SK-N-SH (cell line): ENCODE measurements around the gene PAEP. TPM values are rescaled to one million over a fixed set of nuclear protein-coding genes. Genes with fewer than 3 reads are reported as not detected.

Experiments used
- CTCF ChIA-PET: fragments of 300-600, 350-600 bp; formaldehyde crosslinking; extraction: SDS; loops from one replicate; lab custom pipeline; 2021; lab: Yijun Ruan, JAX
- POLR2A ChIA-PET: fragments of 350-600 bp; sonication (Branson Sonifier 250); formaldehyde crosslinking; extraction: SDS; loops from one replicate; lab custom pipeline; 2020; ENCODE audit warnings: antibody characterized with exemption, inconsistent platforms; lab: Yijun Ruan, JAX
- DNase-seq: peaks from one replicate; pipeline ENCODE4 v3.0.0; 2012
- H2AFZ ChIP-seq: fragments of 200-600 bp; sonication (generic); 2 replicates; pipeline ENCODE4 v1.8.1; 2016; ENCODE audit warnings: antibody characterized with exemption, mild to moderate bottlenecking, low read depth
- H3F3A ChIP-seq: fragments of 200-600 bp; sonication (generic); replicated peaks from 2 replicates; pipeline ENCODE3; 2016; ENCODE audit warnings: antibody characterized with exemption, mild to moderate bottlenecking; ENCODE audit not compliant: insufficient read depth
- H3K27ac ChIP-seq, 2 experiments: fragments of 200-500 bp in 1 of 2; fragments of 200-600 bp in 1 of 2; sonication (Bioruptor generic) in 1 of 2; sonication (generic), shearing (Covaris generic) in 1 of 2; 2 replicates each; pipeline versions ENCODE4 v1.5.1 to v1.6.1; 2014 to 2016; ENCODE audit warnings: low read depth in 2 of 2, inconsistent platforms in 1 of 2, low read length in 1 of 2, mild to moderate bottlenecking in 1 of 2, mixed read lengths in 1 of 2
- H3K27me3 ChIP-seq: fragments of 200-600 bp; sonication (generic), shearing (Covaris generic); 2 replicates; pipeline ENCODE4 v1.6.1; 2016; ENCODE audit warnings: mixed run types; ENCODE audit not compliant: insufficient read depth
- H3K36me3 ChIP-seq, 2 experiments: fragments of 200-500 bp in 1 of 2; fragments of 200-600 bp in 1 of 2; sonication (Bioruptor generic) in 1 of 2; sonication (generic) in 1 of 2; replicated peaks in 1 of 2; 2 replicates each; pipeline versions ENCODE3 to v1.5.1; 2014 to 2016; ENCODE audit warnings: low read length in 1 of 2, mild to moderate bottlenecking in 1 of 2; ENCODE audit not compliant: insufficient read depth in 2 of 2, control insufficient read depth in 1 of 2
- H3K4me1 ChIP-seq, 2 experiments: fragments of 200-500 bp in 1 of 2; fragments of 200-600 bp in 1 of 2; sonication (Bioruptor generic) in 1 of 2; sonication (generic), shearing (Covaris generic) in 1 of 2; 2 replicates each; pipeline versions ENCODE4 v1.5.1 to v1.6.1; 2014 to 2016; ENCODE audit warnings: low read depth in 1 of 2, low read length in 1 of 2, mixed run types in 1 of 2; ENCODE audit not compliant: insufficient read depth in 2 of 2, control insufficient read depth in 1 of 2
- H3K4me2 ChIP-seq: fragments of 200-600 bp; sonication (generic), shearing (Covaris generic); 2 replicates; pipeline ENCODE4 v1.6.1; 2017; ENCODE audit warnings: mixed run types
- H3K4me3 ChIP-seq, 2 experiments: fragments of 200-500 bp in 1 of 2; fragments of 200-600 bp in 1 of 2; sonication (Bioruptor generic) in 1 of 2; sonication (generic), shearing (Covaris generic) in 1 of 2; 2 replicates each; pipeline versions ENCODE4 v1.5.1 to v1.8.1; 2014 to 2016; ENCODE audit warnings: low read depth in 2 of 2, inconsistent platforms in 1 of 2, low read length in 1 of 2, mild to moderate bottlenecking in 1 of 2, mixed read lengths in 1 of 2, moderate library complexity in 1 of 2
- H3K79me2 ChIP-seq: fragments of 200-600 bp; sonication (generic); 2 replicates; pipeline ENCODE4 v1.8.1; 2017; ENCODE audit warnings: mild to moderate bottlenecking; ENCODE audit not compliant: insufficient read depth
- H3K9ac ChIP-seq: fragments of 200-600 bp; sonication (generic); 2 replicates; pipeline ENCODE4 v1.6.1; 2017; ENCODE audit warnings: mixed run types
- H3K9me2 ChIP-seq: fragments of 200-600 bp; sonication (generic); 2 replicates; pipeline ENCODE4 v1.6.1; 2017; ENCODE audit warnings: mixed run types
- H3K9me3 ChIP-seq: fragments of 200-600 bp; sonication (generic); 2 replicates; pipeline ENCODE4 v1.6.1; 2017; ENCODE audit warnings: mixed run types, mild to moderate bottlenecking, moderate library complexity
- H4K20me1 ChIP-seq: fragments of 200-600 bp; sonication (generic); 2 replicates; pipeline ENCODE4 v1.6.1; 2017; ENCODE audit warnings: mild to moderate bottlenecking, mixed run types; ENCODE audit not compliant: insufficient read depth
- ELF1 ChIP-seq: IDR thresholded peaks from 2 replicates; pipeline ENCODE4 v1.4.0; 2012
- EZH2phosphoT487 ChIP-seq: fragments of 200-600 bp; sonication (generic); IDR thresholded peaks from 2 replicates; pipeline ENCODE4 v1.6.1; 2017; ENCODE audit warnings: low read depth, mixed run types, mild to moderate bottlenecking, antibody characterized with exemption, moderate library complexity, borderline replicate concordance
- FOSL2 ChIP-seq: IDR thresholded peaks from 2 replicates; pipeline ENCODE4 v1.4.0; 2012; ENCODE audit warnings: low read depth, mild to moderate bottlenecking, moderate library complexity, borderline replicate concordance
- FOXJ3 ChIP-seq: sonication (generic); formaldehyde crosslinking; IDR thresholded peaks from 2 replicates; pipeline ENCODE4 v1.5.1; 2020; ENCODE audit warnings: mild to moderate bottlenecking, missing genetic modification reagents
- FOXM1 ChIP-seq: IDR thresholded peaks from 2 replicates; pipeline ENCODE4 v1.4.0; 2012; ENCODE audit warnings: low read depth, mild to moderate bottlenecking
- GABPA ChIP-seq: IDR thresholded peaks from 2 replicates; pipeline ENCODE4 v1.4.0; 2012; ENCODE audit warnings: low read depth, mild to moderate bottlenecking
- JUND ChIP-seq: IDR thresholded peaks from 2 replicates; pipeline ENCODE4 v1.4.0; 2012
- RAD21 ChIP-seq: IDR thresholded peaks from 2 replicates; pipeline ENCODE4 v1.6.1; 2012; ENCODE audit warnings: mild to moderate bottlenecking, low read length
- RCOR1 ChIP-seq: fragments of 150-350 bp; IDR thresholded peaks from 2 replicates; pipeline ENCODE4 v1.6.1; 2017; ENCODE audit warnings: antibody characterized with exemption, low read length
- RFX5 ChIP-seq: IDR thresholded peaks from 2 replicates; pipeline ENCODE4 v1.6.1; 2012; ENCODE audit warnings: mild to moderate bottlenecking, improper control_type of control experiment, low read length
- SIN3A ChIP-seq: IDR thresholded peaks from 2 replicates; pipeline ENCODE4 v1.6.1; 2012; ENCODE audit warnings: low read depth, mild to moderate bottlenecking, low read length, moderate library complexity, borderline replicate concordance
- SMC3 ChIP-seq: IDR thresholded peaks from 2 replicates; pipeline ENCODE4 v1.6.1; 2012; ENCODE audit warnings: low read depth, low read length, improper control_type of control experiment
- TAF1 ChIP-seq: IDR thresholded peaks from 2 replicates; pipeline ENCODE4 v1.6.1; 2012; ENCODE audit warnings: low read depth, mild to moderate bottlenecking, low read length, moderate library complexity, borderline replicate concordance
- TCF12 ChIP-seq: IDR thresholded peaks from 2 replicates; pipeline ENCODE4 v1.4.0; 2012
- TEAD4 ChIP-seq: IDR thresholded peaks from 2 replicates; pipeline ENCODE4 v1.4.0; 2012; ENCODE audit warnings: mild to moderate bottlenecking, borderline replicate concordance; ENCODE audit not compliant: insufficient read depth
- YY1 ChIP-seq: IDR thresholded peaks from 2 replicates; pipeline ENCODE4 v1.4.0; 2012; ENCODE audit warnings: low read depth, mild to moderate bottlenecking
- WGBS: methylation state at CpG from one replicate; pipeline ENCODE4 v1.1.6; 2017; ENCODE audit warnings: low lambda C conversion rate; 5-methylcytosine and 5-hydroxymethylcytosine counted together
- polyA plus RNA-seq, 3 experiments: library from polyadenylated mRNA; depleted of rRNA; stranded (reverse); fragments of >200 nt; gene quantifications; 2 replicates each; pipeline ENCODE4 v1.2.3, GENCODE V29; 2012
- TF ChIP-seq, protein P1 (sequence below): IDR thresholded peaks from 2 replicates; pipeline ENCODE4; 2012
- TF ChIP-seq, protein P2 (sequence below): IDR thresholded peaks from 2 replicates; pipeline ENCODE4 v1.4.0; 2012; ENCODE audit warnings: low read depth, borderline replicate concordance
- TF ChIP-seq, protein P3 (sequence below): fragments of 150-350 bp; IDR thresholded peaks from 2 replicates; pipeline ENCODE4 v1.6.1; 2017; ENCODE audit warnings: antibody characterized with exemption, low read length, low read depth, borderline replicate concordance

PAEP gene
- polyA plus RNA-seq, 1 of the 3 experiments (the other 2 are of a cell fraction) = 0.08 TPM

DNA sequence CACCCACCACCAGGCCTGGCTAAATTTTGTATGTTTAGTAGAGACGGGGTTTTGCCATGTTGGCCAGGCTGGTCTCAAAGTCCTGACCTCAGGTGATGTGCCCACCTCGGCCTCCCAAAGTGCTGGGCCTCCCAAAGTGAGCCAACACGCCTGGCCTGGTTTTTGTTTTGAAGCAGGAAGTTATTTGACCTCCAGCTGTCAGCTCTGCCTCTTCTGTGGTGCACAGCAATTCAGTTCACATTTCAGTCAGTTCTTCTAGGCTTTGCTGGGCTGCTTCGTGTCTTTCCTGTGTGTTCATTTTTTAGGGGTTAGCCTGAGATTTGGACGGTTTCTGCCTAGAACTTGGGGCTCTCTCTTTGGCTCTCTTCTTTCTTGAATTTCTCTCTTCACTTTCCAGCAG, 31.4 kb upstream of the PAEP start:
- Histone ChIP-seq H3K4me2 (no peak overlapping the region), H3K27ac (no peak overlapping the region), H3K27me3 (no peaks in the 10 kb centered on the region), H3F3A (no peaks in the 10 kb centered on the region), H3K9me3 (no peaks in the 10 kb centered on the region), H3K9me2 (no peaks in the 10 kb centered on the region), H2AFZ (no peak overlapping the region), H4K20me1 (no peaks in the 10 kb centered on the region), H3K4me1 (no peaks in the 10 kb centered on the region), H3K9ac (no peak overlapping the region), H3K79me2 (no peaks in the 10 kb centered on the region), H3K36me3 (no peaks in the 10 kb centered on the region), H3K4me3 (no peak overlapping the region)
- no peak for DNase-seq
- 6% methylated on average over 4 of the region's 5 CpGs for WGBS
- TF ChIP-seq, protein P1, sequence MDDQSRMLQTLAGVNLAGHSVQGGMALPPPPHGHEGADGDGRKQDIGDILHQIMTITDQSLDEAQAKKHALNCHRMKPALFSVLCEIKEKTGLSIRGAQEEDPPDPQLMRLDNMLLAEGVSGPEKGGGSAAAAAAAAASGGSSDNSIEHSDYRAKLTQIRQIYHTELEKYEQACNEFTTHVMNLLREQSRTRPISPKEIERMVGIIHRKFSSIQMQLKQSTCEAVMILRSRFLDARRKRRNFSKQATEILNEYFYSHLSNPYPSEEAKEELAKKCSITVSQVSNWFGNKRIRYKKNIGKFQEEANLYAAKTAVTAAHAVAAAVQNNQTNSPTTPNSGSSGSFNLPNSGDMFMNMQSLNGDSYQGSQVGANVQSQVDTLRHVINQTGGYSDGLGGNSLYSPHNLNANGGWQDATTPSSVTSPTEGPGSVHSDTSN = no peak
- TF ChIP-seq JUND (no peak), TEAD4 (no peak), TCF12 (no peak), RFX5 (no peak), FOSL2 (no peak), FOXJ3 (no peak), RAD21 (no peak), RCOR1 (no peak), SMC3 (no peak), EZH2phosphoT487 (no peak), ELF1 (no peak)
- TF ChIP-seq, protein P2, sequence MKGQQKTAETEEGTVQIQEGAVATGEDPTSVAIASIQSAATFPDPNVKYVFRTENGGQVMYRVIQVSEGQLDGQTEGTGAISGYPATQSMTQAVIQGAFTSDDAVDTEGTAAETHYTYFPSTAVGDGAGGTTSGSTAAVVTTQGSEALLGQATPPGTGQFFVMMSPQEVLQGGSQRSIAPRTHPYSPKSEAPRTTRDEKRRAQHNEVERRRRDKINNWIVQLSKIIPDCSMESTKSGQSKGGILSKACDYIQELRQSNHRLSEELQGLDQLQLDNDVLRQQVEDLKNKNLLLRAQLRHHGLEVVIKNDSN = no peak
- TF ChIP-seq, protein P3, sequence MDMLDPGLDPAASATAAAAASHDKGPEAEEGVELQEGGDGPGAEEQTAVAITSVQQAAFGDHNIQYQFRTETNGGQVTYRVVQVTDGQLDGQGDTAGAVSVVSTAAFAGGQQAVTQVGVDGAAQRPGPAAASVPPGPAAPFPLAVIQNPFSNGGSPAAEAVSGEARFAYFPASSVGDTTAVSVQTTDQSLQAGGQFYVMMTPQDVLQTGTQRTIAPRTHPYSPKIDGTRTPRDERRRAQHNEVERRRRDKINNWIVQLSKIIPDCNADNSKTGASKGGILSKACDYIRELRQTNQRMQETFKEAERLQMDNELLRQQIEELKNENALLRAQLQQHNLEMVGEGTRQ = no peak
- POLR2A ChIA-PET = no interaction called here
- CTCF ChIA-PET = interaction anchor here (1.8 kb wide), 1 partner anchor 26 kb away, joined by 8 read pairs; no protein-coding TSS in a partner anchor

DNA sequence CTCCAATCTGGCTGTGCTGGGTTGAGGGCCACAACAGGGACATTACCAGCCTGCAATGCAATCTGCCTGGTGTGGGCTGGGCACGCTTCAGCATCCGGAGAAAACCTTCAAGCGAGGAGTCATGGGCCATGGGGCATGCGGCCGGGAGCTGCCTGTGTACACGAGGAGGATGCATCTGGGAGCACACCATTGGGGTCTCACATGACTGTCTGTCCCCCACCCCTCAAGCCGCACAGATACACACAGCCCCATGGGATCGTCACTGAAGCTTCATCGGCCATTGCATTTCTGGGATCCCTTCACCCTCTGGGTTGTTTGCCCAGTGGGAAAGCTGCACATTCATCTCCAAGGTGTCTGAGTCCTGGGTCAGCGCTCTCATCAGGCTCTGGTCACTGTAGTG, 30.5 kb upstream of the PAEP start:
- WGBS = 68% methylated on average over 5 of the region's 10 CpGs
- Histone ChIP-seq H3K9ac (no peak overlapping the region), H3K4me2 (no peak overlapping the region), H3K4me3 (no peak overlapping the region), H3K9me2 (no peaks in the 10 kb centered on the region), H4K20me1 (no peaks in the 10 kb centered on the region), H3K9me3 (no peaks in the 10 kb centered on the region), H3K36me3 (no peaks in the 10 kb centered on the region), H2AFZ (no peak overlapping the region), H3K79me2 (no peaks in the 10 kb centered on the region), H3K27ac (no peak overlapping the region), H3K27me3 (no peaks in the 10 kb centered on the region), H3K4me1 (no peaks in the 10 kb centered on the region), H3F3A (no peaks in the 10 kb centered on the region)
- DNase-seq = no peak
- ChIA-PET POLR2A (no interaction called here), CTCF (interaction anchor here (1.8 kb wide), 1 partner anchor 27 kb away, joined by 8 read pairs; no protein-coding TSS in a partner anchor)
- no peak for TF ChIP-seq TAF1
- no peak for TF ChIP-seq YY1
- TF ChIP-seq RCOR1 = no peak
- TF ChIP-seq ELF1 = no peak
- TF ChIP-seq SIN3A = no peak
- TF ChIP-seq FOSL2 = no peak
- TF ChIP-seq FOXM1 = no peak
- no peak for TF ChIP-seq GABPA
